ENCODE results near the gene NAA10.

NAA10 gene

DNA sequence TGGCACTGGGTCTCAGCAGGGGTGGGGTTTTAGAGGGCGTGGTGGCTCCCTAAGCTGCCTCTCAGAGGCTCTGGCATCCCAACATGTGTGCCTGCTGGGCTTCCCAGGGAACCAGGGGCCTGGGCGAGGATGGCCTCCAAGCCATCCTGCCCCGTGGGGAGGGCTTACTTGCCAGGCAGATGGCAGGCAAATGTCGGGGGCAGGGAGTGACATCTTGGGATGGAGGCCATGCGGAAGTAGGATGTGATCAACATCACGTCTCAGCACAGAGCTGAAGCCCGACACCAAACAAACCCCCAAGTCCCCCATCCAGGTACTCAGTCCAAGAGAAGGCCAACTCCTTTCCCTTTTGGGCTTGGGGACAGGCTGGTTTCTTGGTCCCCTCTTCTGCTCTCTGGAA, 53.6 kb downstream of the NAA10 start:
- no peak for FAIRE-seq

DNA sequence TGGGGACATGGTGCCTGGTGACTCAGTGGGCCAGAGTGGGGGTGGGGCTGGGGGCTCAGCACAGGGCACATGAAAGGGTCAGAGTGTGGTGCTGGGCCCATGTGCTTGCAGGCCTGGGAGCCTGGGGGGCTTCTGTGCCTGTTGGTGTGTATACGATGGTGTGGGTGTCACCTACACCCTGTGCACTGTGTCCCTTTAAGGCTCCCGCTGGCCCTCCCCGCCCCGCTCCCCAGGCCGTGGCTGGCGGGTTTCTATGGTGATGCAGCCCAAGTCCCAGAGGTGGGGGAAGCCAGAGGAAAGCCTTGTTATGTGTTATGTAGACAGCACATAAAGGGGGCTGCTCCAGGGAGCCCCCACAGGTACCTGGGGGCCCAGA, 54.4 kb downstream of the NAA10 start:
- FAIRE-seq: no peak

DNA sequence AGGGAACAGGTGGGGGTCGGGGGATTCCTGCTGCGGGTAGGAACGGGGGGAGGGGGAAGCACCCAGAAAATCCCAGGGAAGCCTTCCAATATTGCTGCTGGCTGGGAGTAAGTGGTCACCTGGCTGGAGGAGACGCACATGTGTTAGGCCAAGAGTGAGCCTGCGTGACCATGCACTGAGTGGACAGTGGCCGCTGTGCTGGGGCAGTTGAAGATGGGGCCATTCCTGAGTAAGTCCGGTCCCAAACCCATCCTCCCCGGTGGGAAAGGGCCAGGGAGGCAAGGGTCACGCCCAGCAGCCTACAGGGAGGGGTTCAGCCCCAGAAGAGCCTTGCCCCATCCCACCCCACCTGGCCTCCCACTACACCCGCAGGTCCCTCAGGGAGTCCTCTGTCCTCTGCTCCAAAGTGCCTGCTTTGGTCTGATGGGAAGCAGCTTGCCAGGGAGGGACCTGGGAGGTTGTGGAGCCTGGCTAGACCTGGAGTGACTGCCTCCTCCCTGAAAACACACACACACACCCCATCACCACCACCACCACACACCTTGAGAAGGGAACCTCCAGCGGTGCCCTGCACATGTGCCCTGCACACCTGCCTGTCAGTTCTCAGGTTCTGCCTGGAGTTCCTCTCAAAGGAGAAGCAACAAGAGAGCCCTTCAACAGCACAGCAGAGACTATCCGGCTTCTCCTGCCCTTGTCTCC, 54.9 kb downstream of the NAA10 start:
- no peak for FAIRE-seq

Data from G401.6 (cell line).